Smooth muscle cell (in vitro differentiated cells): ENCODE measurements around the gene LAMB4. TPM values are rescaled to one million over a fixed set of nuclear protein-coding genes. Genes with fewer than 3 reads are reported as not detected.

ENCODE experiments used
- DNase-seq: peaks from one replicate; lab custom pipeline; 2025; ENCODE audit not compliant: unreplicated experiment; lab: John Stamatoyannopoulos, UW
- H2AFZ ChIP-seq: fragments of 200-600 bp; sonication (generic); 2 replicates; pipeline ENCODE4 v1.6.0; 2016; ENCODE audit warnings: antibody characterized with exemption, low read depth, mild to moderate bottlenecking
- H3F3A ChIP-seq: fragments of 200-600 bp; sonication (generic); 2 replicates; pipeline ENCODE4 v1.6.0; 2017; ENCODE audit warnings: antibody characterized with exemption, low read depth
- H3K27ac ChIP-seq: fragments of 200-600 bp; sonication (generic); 2 replicates; pipeline ENCODE4 v1.5.1; 2016; ENCODE audit warnings: low read depth, mild to moderate bottlenecking
- H3K27me3 ChIP-seq: fragments of 200-600 bp; sonication (generic); 2 replicates; pipeline ENCODE4 v1.6.1; 2016; ENCODE audit warnings: low read depth, mild to moderate bottlenecking
- H3K36me3 ChIP-seq: fragments of 200-600 bp; sonication (generic); 2 replicates; pipeline ENCODE4 v1.5.1; 2016; ENCODE audit warnings: low read depth
- H3K4me1 ChIP-seq: fragments of 200-600 bp; sonication (generic); 2 replicates; pipeline ENCODE4 v1.5.1; 2016; ENCODE audit warnings: low read depth
- H3K4me2 ChIP-seq: fragments of 200-600 bp; sonication (generic); 2 replicates; pipeline ENCODE4 v1.6.0; 2016; ENCODE audit warnings: mild to moderate bottlenecking
- H3K4me3 ChIP-seq: fragments of 200-600 bp; sonication (generic); 2 replicates; pipeline ENCODE4 v1.5.1; 2016; ENCODE audit warnings: mild to moderate bottlenecking
- H3K79me2 ChIP-seq: fragments of 200-600 bp; sonication (generic); 2 replicates; pipeline ENCODE4 v1.6.0; 2016; ENCODE audit warnings: low read depth, mild to moderate bottlenecking
- H3K9ac ChIP-seq: fragments of 200-600 bp; sonication (generic); 2 replicates; pipeline ENCODE4 v1.6.0; 2016; ENCODE audit warnings: low read depth
- H3K9me3 ChIP-seq: fragments of 200-600 bp; sonication (generic); replicated peaks from 2 replicates; pipeline ENCODE4 v1.5.1; 2016; ENCODE audit warnings: low read depth
- H4K20me1 ChIP-seq: fragments of 200-600 bp; sonication (generic); 2 replicates; pipeline ENCODE4 v1.6.0; 2016; ENCODE audit warnings: low read depth
- WGBS: methylation state at CpG from one replicate; pipeline ENCODE4 v1.1.7; 2016; ENCODE audit warnings: low lambda C conversion rate; 5-methylcytosine and 5-hydroxymethylcytosine counted together
- polyA plus RNA-seq: library from polyadenylated mRNA; unstranded; fragments of >200 nt; fragmentation: Nextera tagmentation; extraction: Ambion mirVana; gene quantifications from 2 replicates; pipeline ENCODE4 v1.2.1, GENCODE V29; 2016
- total RNA-seq: library from RNA; depleted of rRNA; stranded (reverse); fragments of >200 nt; gene quantifications from 2 replicates; pipeline ENCODE4 v1.2.3, GENCODE V29; 2014
- TF ChIP-seq, protein P1 (sequence below): fragments of 200-600 bp; sonication (generic); IDR thresholded peaks from 2 replicates; pipeline ENCODE4 v1.5.1; 2017; ENCODE audit warnings: borderline replicate concordance, mild to moderate bottlenecking, antibody characterized with exemption; ENCODE audit not compliant: insufficient read depth, poor library complexity, severe bottlenecking

Gene LAMB4
- total and polyA plus RNA-seq, 2 experiments from 2014 or later, result 0.06 to 0.67 TPM

DNA sequence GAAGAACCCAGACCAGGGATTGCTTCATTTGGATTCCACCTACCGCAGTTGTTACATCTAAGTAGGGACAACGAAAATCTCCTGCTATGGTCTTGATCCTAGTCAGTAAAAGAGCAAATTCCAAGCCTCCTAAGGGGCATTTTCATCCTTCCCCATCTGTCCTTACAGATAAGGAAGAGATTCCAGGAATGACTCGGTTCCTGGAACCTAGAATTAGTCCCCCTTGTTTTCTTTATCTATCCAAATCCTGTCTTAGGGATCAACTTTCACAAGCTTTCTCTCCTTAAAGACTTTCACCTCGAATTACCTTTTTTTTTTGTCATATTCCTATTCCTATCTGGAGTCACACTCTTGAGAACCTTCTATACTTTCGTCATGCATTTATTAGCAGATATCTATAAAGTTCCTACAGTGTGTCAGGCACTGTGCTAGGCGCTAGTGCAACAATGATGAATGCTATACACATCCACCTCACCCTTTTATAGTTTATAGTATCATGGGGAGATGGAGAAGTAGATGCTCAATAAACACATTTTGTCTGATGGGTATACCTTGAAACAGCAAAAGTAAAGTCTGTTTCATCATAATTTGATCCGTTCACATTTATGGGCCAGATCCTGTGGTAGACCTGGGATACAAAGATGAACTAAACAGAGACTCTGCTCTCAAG lies 39.2 kb downstream of the LAMB4 start:
- Histone ChIP-seq H3F3A (peaks cover 14% of the 10 kb centered on the region), H3K79me2 (no peaks in the 10 kb centered on the region), H2AFZ (no peak overlapping the region), H3K27me3 (no peaks in the 10 kb centered on the region), H3K27ac (no peak overlapping the region), H3K36me3 (no peaks in the 10 kb centered on the region), H3K9ac (no peak overlapping the region), H3K9me3 (no peaks in the 10 kb centered on the region), H3K4me1 (no peaks in the 10 kb centered on the region), H4K20me1 (no peaks in the 10 kb centered on the region), H3K4me3 (no peak overlapping the region), H3K4me2 (no peak overlapping the region)
- WGBS, result 57% methylated on average over 7 of the region's 7 CpGs
- DNase-seq, result no peak
- TF ChIP-seq, protein P1, sequence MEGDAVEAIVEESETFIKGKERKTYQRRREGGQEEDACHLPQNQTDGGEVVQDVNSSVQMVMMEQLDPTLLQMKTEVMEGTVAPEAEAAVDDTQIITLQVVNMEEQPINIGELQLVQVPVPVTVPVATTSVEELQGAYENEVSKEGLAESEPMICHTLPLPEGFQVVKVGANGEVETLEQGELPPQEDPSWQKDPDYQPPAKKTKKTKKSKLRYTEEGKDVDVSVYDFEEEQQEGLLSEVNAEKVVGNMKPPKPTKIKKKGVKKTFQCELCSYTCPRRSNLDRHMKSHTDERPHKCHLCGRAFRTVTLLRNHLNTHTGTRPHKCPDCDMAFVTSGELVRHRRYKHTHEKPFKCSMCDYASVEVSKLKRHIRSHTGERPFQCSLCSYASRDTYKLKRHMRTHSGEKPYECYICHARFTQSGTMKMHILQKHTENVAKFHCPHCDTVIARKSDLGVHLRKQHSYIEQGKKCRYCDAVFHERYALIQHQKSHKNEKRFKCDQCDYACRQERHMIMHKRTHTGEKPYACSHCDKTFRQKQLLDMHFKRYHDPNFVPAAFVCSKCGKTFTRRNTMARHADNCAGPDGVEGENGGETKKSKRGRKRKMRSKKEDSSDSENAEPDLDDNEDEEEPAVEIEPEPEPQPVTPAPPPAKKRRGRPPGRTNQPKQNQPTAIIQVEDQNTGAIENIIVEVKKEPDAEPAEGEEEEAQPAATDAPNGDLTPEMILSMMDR, result no peak

DNA sequence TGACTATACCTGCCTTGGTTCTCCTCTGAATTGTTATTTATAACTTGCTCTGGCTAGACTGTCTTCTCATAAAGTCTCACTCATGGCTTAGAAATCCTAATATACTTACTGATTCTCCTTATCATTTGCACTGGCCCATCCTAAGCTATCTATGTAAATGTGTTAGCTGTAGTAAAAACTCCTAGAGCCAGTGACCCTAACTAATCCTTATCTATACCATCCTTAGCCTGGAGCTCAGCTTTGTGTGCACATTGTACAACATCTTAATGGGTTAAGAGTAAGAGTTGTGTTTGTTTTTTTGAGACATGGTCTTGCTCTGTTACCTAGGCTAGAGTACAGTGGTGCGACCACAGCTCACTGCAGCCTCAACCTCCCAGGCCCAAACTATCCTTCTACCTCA lies 40.8 kb downstream of the LAMB4 start:
- Histone ChIP-seq H3F3A (peaks cover 5% of the 10 kb centered on the region), H3K79me2 (no peaks in the 10 kb centered on the region), H3K4me2 (no peak overlapping the region), H3K9me3 (no peaks in the 10 kb centered on the region), H4K20me1 (no peaks in the 10 kb centered on the region), H3K4me1 (no peaks in the 10 kb centered on the region), H3K4me3 (no peak overlapping the region), H3K36me3 (no peaks in the 10 kb centered on the region), H3K27ac (no peak overlapping the region), H3K27me3 (no peaks in the 10 kb centered on the region), H2AFZ (no peak overlapping the region), H3K9ac (no peak overlapping the region)
- 80% methylated on average over 1 of the region's 1 CpG for WGBS
- no peak for DNase-seq
- TF ChIP-seq, protein P1, result no peak

DNA sequence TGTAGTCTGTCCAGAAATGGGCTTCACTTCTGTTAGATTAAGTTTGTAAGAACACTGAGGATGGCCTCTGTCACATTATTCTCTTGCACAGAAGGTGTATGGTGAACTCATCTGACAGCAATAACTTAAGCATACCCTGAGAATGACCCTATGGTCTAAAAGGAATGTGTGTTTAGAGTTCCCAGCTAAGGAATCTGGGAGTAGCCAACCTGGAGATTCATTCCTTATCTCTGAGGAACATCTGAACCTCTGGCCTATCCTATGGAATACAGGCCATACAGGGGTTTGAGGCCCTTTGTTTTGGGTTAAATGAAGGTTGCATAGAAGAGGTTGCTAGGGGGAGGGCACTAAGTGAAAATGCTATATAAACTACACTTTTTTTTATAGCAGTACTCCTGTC lies 41.4 kb downstream of the LAMB4 start:
- no peaks in the 10 kb centered on the region for H4K20me1 ChIP-seq
- H3F3A ChIP-seq, result no peaks in the 10 kb centered on the region
- H2AFZ ChIP-seq, result no peak overlapping the region
- H3K9me3 ChIP-seq, result no peaks in the 10 kb centered on the region
- H3K27me3 ChIP-seq, result no peaks in the 10 kb centered on the region
- TF ChIP-seq, protein P1, result no peak
- no peaks in the 10 kb centered on the region for H3K4me1 ChIP-seq
- H3K4me3 ChIP-seq, result no peak overlapping the region
- no peak overlapping the region for H3K9ac ChIP-seq
- H3K27ac ChIP-seq, result no peak overlapping the region
- no peak overlapping the region for H3K4me2 ChIP-seq
- DNase-seq, result no peak
- H3K79me2 ChIP-seq, result no peaks in the 10 kb centered on the region
- no peaks in the 10 kb centered on the region for H3K36me3 ChIP-seq

DNA sequence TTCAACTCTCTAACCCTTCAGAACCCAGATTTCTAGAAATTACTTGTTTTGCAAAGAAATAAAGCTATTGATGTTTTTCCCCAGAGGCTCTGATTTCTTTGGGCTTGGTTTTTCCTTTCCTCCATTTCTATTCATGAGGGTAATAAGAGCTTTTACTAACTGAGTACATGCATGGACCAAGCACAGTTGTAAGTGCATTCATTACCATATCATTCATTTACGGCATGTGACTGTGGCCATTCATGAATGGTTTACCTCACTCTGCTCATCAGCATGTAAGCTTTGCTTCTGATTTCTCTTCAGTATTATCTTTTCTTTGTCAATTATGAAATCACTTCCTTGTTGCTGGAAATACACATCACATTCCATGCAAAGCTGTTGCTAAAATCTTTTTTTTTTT lies 42.4 kb downstream of the LAMB4 start:
- no peak overlapping the region for H3K4me2 ChIP-seq
- H2AFZ ChIP-seq, result no peak overlapping the region
- TF ChIP-seq, protein P1, result no peak
- no peaks in the 10 kb centered on the region for H3K9me3 ChIP-seq
- H3K27ac ChIP-seq, result no peak overlapping the region
- H3K79me2 ChIP-seq, result no peaks in the 10 kb centered on the region
- H3F3A ChIP-seq, result no peaks in the 10 kb centered on the region
- no peak for DNase-seq
- H3K36me3 ChIP-seq, result no peaks in the 10 kb centered on the region
- no peak overlapping the region for H3K9ac ChIP-seq
- no peaks in the 10 kb centered on the region for H3K4me1 ChIP-seq
- no peaks in the 10 kb centered on the region for H4K20me1 ChIP-seq
- H3K27me3 ChIP-seq, result no peaks in the 10 kb centered on the region
- H3K4me3 ChIP-seq, result no peak overlapping the region
- 97% methylated on average over 1 of the region's 1 CpG for WGBS
